Prostate gland (tissue), 2 donors: Measurements from ENCODE around the gene BICRA. TPM values are rescaled to one million over a fixed set of nuclear protein-coding genes. Genes with fewer than 3 reads are reported as not detected.

Source experiments
- DNase-seq: peaks from one replicate; pipeline ENCODE4 v3.0.0-alpha.2; 2019; ENCODE audit warnings: low spot score
- H3K27ac ChIP-seq, 2 donors: fragments of 200-600 bp; sonication (generic); 2 replicates each; pipeline ENCODE4 v1.5.1; 2017 to 2019
- H3K27me3 ChIP-seq: fragments of 200-600 bp; sonication (generic); replicated peaks from 2 replicates; pipeline ENCODE4 v1.5.1; 2019; ENCODE audit not compliant: insufficient read depth
- H3K36me3 ChIP-seq, 2 donors: fragments of 200-600 bp; sonication (generic); 1 replicate in 1 of 2; 2 replicates in 1 of 2; pipeline versions ENCODE4 v1.5.1 to v1.8.1; 2017 to 2019
- H3K4me1 ChIP-seq: fragments of 200-600 bp; sonication (generic); replicated peaks from 2 replicates; pipeline ENCODE4 v1.5.1; 2019
- H3K4me3 ChIP-seq, 2 donors: fragments of 200-600 bp; sonication (generic); 2 replicates each; pipeline ENCODE4 v1.5.1; 2017 to 2019
- H3K9me3 ChIP-seq: fragments of 200-600 bp; sonication (generic); 2 replicates; pipeline ENCODE4 v1.5.1; 2017
- CTCF ChIP-seq, 4 experiments: fragments of 200-600 bp in 2 of 4; fragments of 450-650 bp in 2 of 4; sonication (generic) in 2 of 4; IDR thresholded peaks; 1 replicate in 3 of 4; 2 replicates in 1 of 4; pipeline ENCODE4 v1.5.1; 2016 to 2019; ENCODE audit warnings: antibody characterized with exemption in 4 of 4, mild to moderate bottlenecking in 2 of 4, moderate library complexity in 2 of 4
- POLR2A ChIP-seq: fragments of 450-650 bp; IDR thresholded peaks from one replicate; pipeline ENCODE4 v1.6.1; 2016; ENCODE audit warnings: antibody characterized with exemption, mild to moderate bottlenecking
- POLR2AphosphoS5 ChIP-seq: sonication (generic); formaldehyde crosslinking; IDR thresholded peaks from one replicate; pipeline ENCODE4 v1.6.1; 2017; ENCODE audit warnings: antibody characterized with exemption
- WGBS: methylation state at CpG from one replicate; pipeline ENCODE4 v1.1.5; 2018; 5-methylcytosine and 5-hydroxymethylcytosine counted together
- intact Hi-C: fragments of 100-400 bp; cut with DNase I; formaldehyde crosslinking; loops from one replicate; pipeline ENCODE4 v1.14.2; 2022
- total RNA-seq, 2 donors: library from RNA; depleted of rRNA; stranded (reverse); fragments of >200 nt; gene quantifications; one replicate each; pipeline ENCODE4 v1.1.0, GENCODE V29; 2016

Gene BICRA
- total RNA-seq, 2 donors from 2014 or later, result 19.4 to 25.3 TPM

GRCh38 chr19:47695533-47696262 lies 86.8 kb downstream of the BICRA start:
- Histone ChIP-seq H3K4me1 (no peaks in the 10 kb centered on the region), H3K27me3 (no peaks in the 10 kb centered on the region), H3K36me3 (peaks cover 7 to 14% of the 10 kb centered on the region in 2 donors), H3K4me3 (no peak overlapping the region), H3K27ac (no peak overlapping the region), H3K9me3 (no peaks in the 10 kb centered on the region)
- intact Hi-C loops, result loop anchor here (2.0 to 5.0 kb wide), 4 partner anchors 31 to 183 kb away; no protein-coding TSS in a partner anchor
- no peak for TF ChIP-seq CTCF (IDR thresholded peaks at IDR 0.05)
- DNase-seq, result no peak
- WGBS, result 85% methylated on average over 26 of the region's 26 CpGs

- no peaks in the 10 kb centered on the region for H3K4me1 ChIP-seq
- H3K27me3 ChIP-seq, result no peaks in the 10 kb centered on the region
- peaks cover 7 to 22% of the 10 kb centered on the region in 2 donors for H3K36me3 ChIP-seq
- no peak overlapping the region for H3K4me3 ChIP-seq
- no peak for DNase-seq
- intact Hi-C loops, result loop anchor here (2.0 to 5.0 kb wide), 4 partner anchors 32 to 184 kb away; no protein-coding TSS in a partner anchor
- H3K9me3 ChIP-seq, result no peaks in the 10 kb centered on the region
- H3K27ac ChIP-seq, result no peak overlapping the region
- WGBS, result 90% methylated on average over 8 of the region's 8 CpGs
- no peak for TF ChIP-seq CTCF (IDR thresholded peaks at IDR 0.05)
Measured at GRCh38 chr19:47696635-47697034, 87.7 kb downstream of the BICRA start.

- peak overlapping the region; percentile 61 to 71 for H3K27ac ChIP-seq
- no peaks in the 10 kb centered on the region for H3K9me3 ChIP-seq
- TF ChIP-seq CTCF (IDR thresholded peaks at IDR 0.05), result peak; percentile 87 to 99 (median 94)
- peak; percentile 85 for TF ChIP-seq POLR2AphosphoS5
- no peak for TF ChIP-seq POLR2A
- 41% methylated on average over 20 of the region's 21 CpGs for WGBS
- H3K36me3 ChIP-seq, result peaks cover 7 to 28% of the 10 kb centered on the region in 2 donors
- H3K4me1 ChIP-seq, result no peaks in the 10 kb centered on the region
- DNase-seq, result peak; percentile 73
- H3K4me3 ChIP-seq, result no peak overlapping the region
- H3K27me3 ChIP-seq, result no peaks in the 10 kb centered on the region
- intact Hi-C loops, result loop anchor here (2.0 to 5.0 kb wide), 5 partner anchors 33 to 261 kb away; no protein-coding TSS in a partner anchor
Measured at GRCh38 chr19:47697863-47698609, 89.1 kb downstream of the BICRA start.

- no peak overlapping the region for H3K4me3 ChIP-seq
- H3K27ac ChIP-seq, result no peak overlapping the region
- no peaks in the 10 kb centered on the region for H3K9me3 ChIP-seq
- DNase-seq, result no peak
- H3K4me1 ChIP-seq, result no peaks in the 10 kb centered on the region
- no peak for TF ChIP-seq CTCF (IDR thresholded peaks at IDR 0.05)
- no peak for TF ChIP-seq POLR2A
- intact Hi-C loops, result loop anchor here (2.0 to 5.0 kb wide), 4 partner anchors 86 to 262 kb away; no protein-coding TSS in a partner anchor
- peaks cover 7 to 28% of the 10 kb centered on the region in 2 donors for H3K36me3 ChIP-seq
- no peaks in the 10 kb centered on the region for H3K27me3 ChIP-seq
- 90% methylated on average over 46 of the region's 46 CpGs for WGBS
Measured at GRCh38 chr19:47698631-47699359, 89.9 kb downstream of the BICRA start.
